ENCODE measurements around the gene TPI1.
A peak's percentile ranks its signal among the peaks of the same experiment; 100 is the strongest.

TPI1 gene

DNA sequence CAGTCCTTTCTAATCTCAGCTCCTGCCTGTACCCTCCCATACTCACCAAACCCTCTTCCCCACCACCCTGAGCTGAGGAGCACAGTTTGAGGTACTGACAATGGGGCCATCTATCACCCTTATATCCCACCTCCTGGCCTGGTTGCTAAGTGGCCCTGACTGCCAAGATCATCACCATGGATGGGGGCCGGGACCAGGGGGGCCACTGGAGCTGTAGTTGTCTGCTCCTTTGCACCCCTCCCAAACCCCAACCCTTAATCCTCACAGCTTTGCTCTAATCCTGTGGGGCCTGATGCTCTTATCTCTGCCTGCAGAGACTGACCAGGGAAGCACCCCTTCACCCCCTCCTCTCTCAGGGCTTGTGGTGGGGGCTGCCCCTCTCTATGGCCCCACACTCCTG, 27.0 kb upstream of the TPI1 start:
- no peak for TF ChIP-seq Cebpa-rat (IDR thresholded peaks at IDR 0.05)
- Histone ChIP-seq H3K9me3 (replicated peaks in 1 of 11) (no peaks in the 10 kb centered on the region), H3K9ac (peak overlapping the region in 2 of 11 experiments; percentile 7 to 14; a peak in 1 of 22 replicates), H3K4me2 (peak overlapping the region in 5 of 11 experiments; percentile 34 to 55 (median 51); a peak in 6 of 22 replicates), H4K20me1 (no peaks in the 10 kb centered on the region; a peak in 3 of 22 replicates), H3K4me1 (peaks cover 0 to 22% (median 9%) of the 10 kb centered on the region in 10 experiments; a peak in 8 of 20 replicates), H3K27me3 (peaks cover 0 to 22% (median 0%) of the 10 kb centered on the region in 11 experiments; a peak in 4 of 22 replicates), H3K4me3 (no peak overlapping the region), H3K36me3 (peaks cover 0 to 4% (median 0%) of the 10 kb centered on the region in 11 experiments; a peak in 3 of 22 replicates), H3K27ac (no peak overlapping the region)

GRCh38 chr12:6840761-6841515, 26.4 kb upstream of the TPI1 start, which contains the start of gene GNB3:
TSS of gene GNB3 (plus strand) at chr12:6840925. CDS start at chr12:6841288, 363 bp downstream.
- no peak for TF ChIP-seq Cebpa-rat (IDR thresholded peaks at IDR 0.05)
- H3K4me3 ChIP-seq, result no peak within 1 kb of the TSS
- H3K9ac ChIP-seq, result peak within 1 kb of the TSS in 2 of 11 experiments; percentile 7 to 14; a peak in 1 of 22 replicates
- peaks cover 0 to 9% (median 2%) of the 10 kb centered on the region in 11 experiments; a peak in 8 of 22 replicates for H3K36me3 ChIP-seq
- no peaks in the 10 kb centered on the region for H3K9me3 ChIP-seq (replicated peaks in 1 of 11)
- H4K20me1 ChIP-seq, result peaks cover 0 to under 1% (median 0%) of the 10 kb centered on the region in 11 experiments; a peak in 3 of 22 replicates
- H3K4me2 ChIP-seq, result peak within 1 kb of the TSS in 8 of 11 experiments; percentile 9 to 55 (median 47); a peak in 12 of 22 replicates
- H3K27me3 ChIP-seq, result peaks cover 0 to 22% (median 0%) of the 10 kb centered on the region in 11 experiments; a peak in 4 of 22 replicates
- peaks cover under 1 to 19% (median 9%) of the 10 kb centered on the region in 10 experiments; a peak in 11 of 20 replicates for H3K4me1 ChIP-seq
- no peak within 1 kb of the TSS for H3K27ac ChIP-seq

GRCh38 chr12:6842075-6842474, 25.3 kb upstream of the TPI1 start:
- H3K27ac ChIP-seq, result no peak overlapping the region
- TF ChIP-seq Cebpa-rat (IDR thresholded peaks at IDR 0.05), result no peak
- no peak overlapping the region for H3K4me3 ChIP-seq
- H3K36me3 ChIP-seq, result peaks cover 0 to 20% (median 13%) of the 10 kb centered on the region in 11 experiments; a peak in 13 of 22 replicates
- H3K9ac ChIP-seq, result no peak overlapping the region
- peaks cover 0 to 22% (median 0%) of the 10 kb centered on the region in 11 experiments; a peak in 3 of 22 replicates for H3K27me3 ChIP-seq
- peaks cover 0 to 8% (median 0%) of the 10 kb centered on the region in 11 experiments; a peak in 6 of 22 replicates for H4K20me1 ChIP-seq
- no peaks in the 10 kb centered on the region for H3K9me3 ChIP-seq (replicated peaks in 1 of 11)
- H3K4me1 ChIP-seq, result peaks cover 8 to 22% (median 12%) of the 10 kb centered on the region in 10 experiments; a peak in 16 of 20 replicates
- H3K4me2 ChIP-seq, result no peak overlapping the region

DNA sequence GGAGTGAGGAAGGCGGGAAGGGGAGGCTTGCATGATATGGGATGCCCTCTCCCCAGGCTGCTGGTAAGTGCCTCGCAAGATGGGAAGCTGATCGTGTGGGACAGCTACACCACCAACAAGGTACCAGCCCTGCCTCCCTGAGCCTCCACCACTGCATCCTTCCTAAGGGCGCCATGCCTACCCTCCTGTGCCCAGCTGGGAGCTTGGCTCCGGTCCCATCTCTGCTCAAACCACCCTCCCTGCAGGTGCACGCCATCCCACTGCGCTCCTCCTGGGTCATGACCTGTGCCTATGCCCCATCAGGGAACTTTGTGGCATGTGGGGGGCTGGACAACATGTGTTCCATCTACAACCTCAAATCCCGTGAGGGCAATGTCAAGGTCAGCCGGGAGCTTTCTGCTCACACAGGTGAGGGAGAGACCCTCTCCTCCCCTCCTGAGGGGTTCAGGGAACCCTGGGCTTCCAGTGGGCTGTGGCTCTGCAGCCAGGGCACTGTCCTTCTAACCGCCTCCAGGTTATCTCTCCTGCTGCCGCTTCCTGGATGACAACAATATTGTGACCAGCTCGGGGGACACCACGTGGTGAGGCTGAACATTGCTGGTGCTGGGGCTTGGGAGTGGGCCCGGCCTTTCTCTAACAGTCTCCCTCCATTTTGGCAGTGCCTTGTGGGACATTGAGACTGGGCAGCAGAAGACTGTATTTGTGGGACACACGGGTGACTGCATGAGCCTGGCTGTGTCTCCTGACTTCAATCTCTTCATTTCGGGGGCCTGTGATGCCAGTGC, 24.0 kb upstream of the TPI1 start:
- Histone ChIP-seq H3K4me2 (no peak overlapping the region), H3K4me3 (no peak overlapping the region), H3K36me3 (peaks cover 0 to 33% (median 25%) of the 10 kb centered on the region in 11 experiments; a peak in 15 of 22 replicates), H4K20me1 (peaks cover 0 to 17% (median 0%) of the 10 kb centered on the region in 11 experiments; a peak in 6 of 22 replicates), H3K9ac (no peak overlapping the region), H3K27ac (no peak overlapping the region), H3K27me3 (peaks cover 0 to 13% (median 0%) of the 10 kb centered on the region in 11 experiments; a peak in 1 of 22 replicates), H3K4me1 (peaks cover 8 to 24% (median 13%) of the 10 kb centered on the region in 10 experiments; a peak in 16 of 20 replicates), H3K9me3 (replicated peaks in 1 of 11) (no peaks in the 10 kb centered on the region)
- TF ChIP-seq Cebpa-rat (IDR thresholded peaks at IDR 0.05), result no peak

GRCh38 chr12:6845395-6845794, 21.9 kb upstream of the TPI1 start:
- no peak overlapping the region for H3K27ac ChIP-seq
- H3K4me1 ChIP-seq, result peaks cover 15 to 31% (median 21%) of the 10 kb centered on the region in 10 experiments
- H3K36me3 ChIP-seq, result peaks cover 0 to 53% (median 44%) of the 10 kb centered on the region in 11 experiments; a peak in 18 of 22 replicates
- H3K4me3 ChIP-seq, result no peak overlapping the region
- H3K9ac ChIP-seq, result no peak overlapping the region
- no peaks in the 10 kb centered on the region for H3K27me3 ChIP-seq
- no peaks in the 10 kb centered on the region for H3K9me3 ChIP-seq (replicated peaks in 1 of 11)
- H3K4me2 ChIP-seq, result no peak overlapping the region
- no peak for TF ChIP-seq Cebpa-rat (IDR thresholded peaks at IDR 0.05)
- peaks cover 0 to 17% (median 0%) of the 10 kb centered on the region in 11 experiments; a peak in 6 of 22 replicates for H4K20me1 ChIP-seq

DNA sequence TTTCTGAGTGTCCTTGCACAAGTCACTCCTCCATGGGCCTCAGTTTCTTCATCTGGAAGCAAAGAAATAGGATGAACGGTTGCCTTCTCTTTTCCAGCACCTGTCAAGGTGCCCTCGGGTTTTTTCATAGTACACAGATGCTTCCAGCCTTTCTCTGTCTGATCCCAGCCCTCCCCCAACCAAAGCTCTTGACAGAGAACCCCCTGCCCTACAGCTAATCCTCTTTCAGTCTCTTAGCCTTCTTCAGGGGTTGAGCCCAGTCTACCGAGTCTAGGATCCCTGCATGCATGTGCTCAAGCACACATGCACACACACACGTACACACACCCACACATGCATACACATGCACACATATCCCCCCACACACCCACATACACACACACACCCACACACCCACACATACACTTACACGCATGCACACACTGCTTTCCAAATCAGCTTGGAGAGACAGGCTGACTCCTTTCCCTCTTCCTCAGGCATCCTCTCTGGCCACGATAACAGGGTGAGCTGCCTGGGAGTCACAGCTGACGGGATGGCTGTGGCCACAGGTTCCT, 20.9 kb upstream of the TPI1 start:
- H3K36me3 ChIP-seq, result peaks cover 0 to 53% (median 44%) of the 10 kb centered on the region in 11 experiments; a peak in 18 of 22 replicates

DNA sequence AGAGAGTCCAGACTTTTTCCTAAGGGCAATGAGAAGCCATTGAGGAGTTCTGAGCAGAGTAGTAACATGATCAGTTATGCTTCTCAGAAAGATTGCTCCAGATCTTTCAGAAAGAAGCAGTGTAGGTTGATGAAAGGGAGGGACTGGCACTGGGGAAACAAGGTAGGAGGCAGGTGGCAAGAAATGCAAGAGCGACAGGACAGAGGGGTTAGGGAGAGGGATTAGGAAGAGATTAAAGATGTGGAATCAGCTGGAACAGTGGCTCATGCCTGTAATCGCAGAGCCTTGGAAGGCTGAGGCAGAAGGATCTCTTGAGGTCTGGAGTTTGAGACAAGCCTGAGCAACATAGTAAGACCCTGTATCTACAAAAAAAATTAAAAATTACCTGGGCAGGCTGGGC, 19.7 kb upstream of the TPI1 start:
- no peak for TF ChIP-seq Cebpa-rat (IDR thresholded peaks at IDR 0.05)
- Histone ChIP-seq H3K27ac (no peak overlapping the region), H3K4me1 (peaks cover 21 to 37% (median 27%) of the 10 kb centered on the region in 10 experiments), H3K9me3 (replicated peaks in 1 of 11) (no peaks in the 10 kb centered on the region), H3K9ac (no peak overlapping the region; a peak in 1 of 22 replicates), H3K4me3 (no peak overlapping the region), H3K36me3 (peaks cover 0 to 53% (median 44%) of the 10 kb centered on the region in 11 experiments; a peak in 18 of 22 replicates), H3K4me2 (no peak overlapping the region), H4K20me1 (peaks cover 0 to 17% (median 0%) of the 10 kb centered on the region in 11 experiments; a peak in 6 of 22 replicates), H3K27me3 (no peaks in the 10 kb centered on the region)

More for the DNA sequence above, 20.9 kb upstream of the TPI1 start:
- no peak for TF ChIP-seq Cebpa-rat (IDR thresholded peaks at IDR 0.05)
- H3K27ac ChIP-seq, result no peak overlapping the region
- H3K4me3 ChIP-seq, result no peak overlapping the region
- H3K9me3 ChIP-seq (replicated peaks in 1 of 11), result no peaks in the 10 kb centered on the region
- peaks cover 21 to 37% (median 27%) of the 10 kb centered on the region in 10 experiments for H3K4me1 ChIP-seq
- peak overlapping the region in 5 of 11 experiments; percentile 12 to 53 (median 39); a peak in 8 of 22 replicates for H3K4me2 ChIP-seq
- no peaks in the 10 kb centered on the region for H3K27me3 ChIP-seq
- H3K9ac ChIP-seq, result peak overlapping the region in 6 of 11 experiments; percentile 4 to 46 (median 30); a peak in 5 of 22 replicates
- H4K20me1 ChIP-seq, result peaks cover 0 to 17% (median 0%) of the 10 kb centered on the region in 11 experiments; a peak in 6 of 22 replicates

- Histone ChIP-seq H4K20me1 (peaks cover 0 to 24% (median 12%) of the 10 kb centered on the region in 11 experiments; a peak in 13 of 22 replicates), H3K4me1 (peaks cover 35 to 52% (median 41%) of the 10 kb centered on the region in 10 experiments), H3K9me3 (replicated peaks in 1 of 11) (no peaks in the 10 kb centered on the region), H3K4me2 (peak overlapping the region; percentile 87 to 100 (median 99); a peak in 18 of 22 replicates), H3K36me3 (peaks cover 0 to 61% (median 49%) of the 10 kb centered on the region in 11 experiments; a peak in 18 of 22 replicates), H3K27me3 (no peaks in the 10 kb centered on the region), H3K27ac (no peak overlapping the region), H3K4me3 (peak overlapping the region in 7 of 10 experiments; percentile 3 to 77 (median 69); a peak in 10 of 20 replicates), H3K9ac (peak overlapping the region in 9 of 11 experiments; percentile 80 to 92 (median 85); a peak in 15 of 22 replicates)
- no peak for TF ChIP-seq Cebpa-rat (IDR thresholded peaks at IDR 0.05)
These were observed 17.9 kb upstream of the TPI1 start for GRCh38 chr12:6849427-6849826.
